A673 (cell line): Measurements from ENCODE around the gene CXorf38. TPM values are rescaled to one million over a fixed set of nuclear protein-coding genes. Genes with fewer than 3 reads are reported as not detected.

Experiments
- BruUV-seq: library from RNA; stranded (reverse); fragments of 400-500 nt; replicated peaks from 2 replicates; lab custom pipeline; 2021; lab: Mats Ljungman, UMichigan
- CTCF ChIA-PET: fragments of 300-600 bp; sonication (Branson Sonifier 250); formaldehyde crosslinking; loops from one replicate; lab custom pipeline; 2022; ENCODE audit warnings: antibody characterized with exemption; lab: Charles Lee
- POLR2A ChIA-PET: fragments of 300-600 bp; sonication (Branson Sonifier 250); formaldehyde crosslinking; loops from one replicate; lab custom pipeline; 2022; ENCODE audit warnings: antibody characterized with exemption; ENCODE audit not compliant: low non-redundant PET; lab: Charles Lee
- DNase-seq: peaks from one replicate; pipeline ENCODE4 v3.0.0-alpha.2; 2015; ENCODE audit warnings: low spot score
- H3K27ac ChIP-seq: fragments of 200-600 bp; sonication (generic); 2 replicates; pipeline ENCODE4 v1.5.1; 2016; ENCODE audit warnings: mixed run types, low read depth, mild to moderate bottlenecking, mixed read lengths, antibody characterized with exemption, low read length; ENCODE audit not compliant: poor library complexity, severe bottlenecking
- H3K27me3 ChIP-seq: fragments of 200-600 bp; sonication (generic); replicated peaks from 2 replicates; pipeline ENCODE4 v1.6.1; 2017; ENCODE audit warnings: mixed run types, low read depth, mild to moderate bottlenecking, mixed read lengths, antibody characterized with exemption, low read length; ENCODE audit not compliant: insufficient read depth, poor library complexity
- H3K36me3 ChIP-seq: fragments of 200-600 bp; sonication (generic); 2 replicates; pipeline ENCODE4 v1.6.1; 2016; ENCODE audit warnings: mixed run types, mild to moderate bottlenecking, mixed read lengths, antibody characterized with exemption, low read length; ENCODE audit not compliant: insufficient read depth, poor library complexity, severe bottlenecking
- H3K4me1 ChIP-seq: fragments of 200-600 bp; sonication (generic); 2 replicates; pipeline ENCODE4 v1.6.1; 2017; ENCODE audit warnings: mixed run types, mild to moderate bottlenecking, mixed read lengths, antibody characterized with exemption, low read length; ENCODE audit not compliant: insufficient read depth, poor library complexity, severe bottlenecking
- H3K4me3 ChIP-seq: fragments of 200-600 bp; sonication (generic); 2 replicates; pipeline ENCODE4 v1.5.1; 2016; ENCODE audit warnings: low read depth, mixed run types, mild to moderate bottlenecking, mixed read lengths, low read length; ENCODE audit not compliant: poor library complexity, severe bottlenecking
- H3K9me3 ChIP-seq: fragments of 200-600 bp; sonication (generic); 2 replicates; pipeline ENCODE4 v1.6.1; 2016; ENCODE audit warnings: mixed run types, low read depth, mild to moderate bottlenecking, mixed read lengths, antibody characterized with exemption, low read length; ENCODE audit not compliant: poor library complexity, severe bottlenecking
- CTCF ChIP-seq: fragments of 300-800, 200-600 bp; sonication (generic); conservative IDR thresholded peaks from 2 replicates; pipeline ENCODE4 v1.5.1; 2017; ENCODE audit warnings: low read depth, mild to moderate bottlenecking, antibody characterized with exemption, low read length, moderate library complexity, mixed read lengths
- EZH2 ChIP-seq: fragments of 200-600 bp; sonication (generic); IDR thresholded peaks from 2 replicates; pipeline ENCODE4 v1.6.1; 2017; ENCODE audit warnings: borderline replicate concordance, low read depth, mild to moderate bottlenecking, mixed read lengths, antibody characterized with exemption, low read length; ENCODE audit not compliant: poor library complexity, severe bottlenecking
- intact Hi-C: fragments of 100-400 bp; cut with micrococcal nuclease; formaldehyde crosslinking; loops from one replicate; pipeline ENCODE4 v1.10.0; 2022; ENCODE audit not compliant: unreplicated experiment
- total RNA-seq: library from RNA; stranded (reverse); gene quantifications from 2 replicates; pipeline ENCODE4 v1.2.3, GENCODE V29; 2021

Gene CXorf38
- total RNA-seq, 1 experiment from 2014 or later, result 8.1 TPM

- POLR2A ChIA-PET, result no interaction called here
- BruUV-seq, result no TSS peak
These were observed 66.6 kb downstream of the CXorf38 start, which contains the start of gene ATP6AP2 for GRCh38 chrX:40580537-40581335. Gene ATP6AP2, plus strand, starts transcription at chrX:40580970. Its CDS starts 96 bp downstream, at chrX:40581066.

GRCh38 chrX:40579900-40580536 lies 67.3 kb downstream of the CXorf38 start:
- intact Hi-C loops, result no loop called here
- CTCF ChIA-PET, result no interaction called here
- BruUV-seq, result no TSS peak

More at GRCh38 chrX:40580537-40581335, 66.6 kb downstream of the CXorf38 start, which contains the start of gene ATP6AP2:
- Histone ChIP-seq H3K36me3 (no peaks in the 10 kb centered on the region), H3K4me3 (peak within 1 kb of the TSS; percentile 74), H3K27ac (peak within 1 kb of the TSS; percentile 75), H3K4me1 (no peaks in the 10 kb centered on the region), H3K9me3 (no peaks in the 10 kb centered on the region), H3K27me3 (no peaks in the 10 kb centered on the region)
- DNase-seq, result peak; percentile 95
- intact Hi-C loops, result no loop called here
- CTCF ChIA-PET, result no interaction called here
- TF ChIP-seq CTCF, result no peak
- no peak for TF ChIP-seq EZH2

GRCh38 chrX:40579141-40579540 lies 68.2 kb downstream of the CXorf38 start:
- DNase-seq, result no peak
- no TSS peak for BruUV-seq
- intact Hi-C loops, result no loop called here
- ChIA-PET CTCF (no interaction called here), POLR2A (no interaction called here)
- H3K36me3 ChIP-seq, result no peaks in the 10 kb centered on the region
- no peaks in the 10 kb centered on the region for H3K27me3 ChIP-seq
- TF ChIP-seq EZH2 (no peak), CTCF (no peak)
- no peaks in the 10 kb centered on the region for H3K9me3 ChIP-seq
- no peak overlapping the region for H3K4me3 ChIP-seq
- H3K27ac ChIP-seq, result no peak overlapping the region
- H3K4me1 ChIP-seq, result no peaks in the 10 kb centered on the region

More at GRCh38 chrX:40579900-40580536, 67.3 kb downstream of the CXorf38 start:
- TF ChIP-seq EZH2, result no peak
- TF ChIP-seq CTCF, result no peak
- no peak for DNase-seq
- Histone ChIP-seq H3K27ac (peak overlapping the region; percentile 54), H3K36me3 (no peaks in the 10 kb centered on the region), H3K27me3 (no peaks in the 10 kb centered on the region), H3K4me3 (peak overlapping the region; percentile 74), H3K9me3 (no peaks in the 10 kb centered on the region), H3K4me1 (no peaks in the 10 kb centered on the region)
- POLR2A ChIA-PET, result no interaction called here
